ENCODE measurements around the gene GIPR. TPM values are rescaled to one million over a fixed set of nuclear protein-coding genes. Genes with fewer than 3 reads are reported as not detected.

GIPR gene
- total and polyA plus RNA-seq, 2 of the 13 experiments (the other 11 are each of a cell fraction or from before 2014, with no cell fraction given) = 0.15 to 1.2 TPM

DNA sequence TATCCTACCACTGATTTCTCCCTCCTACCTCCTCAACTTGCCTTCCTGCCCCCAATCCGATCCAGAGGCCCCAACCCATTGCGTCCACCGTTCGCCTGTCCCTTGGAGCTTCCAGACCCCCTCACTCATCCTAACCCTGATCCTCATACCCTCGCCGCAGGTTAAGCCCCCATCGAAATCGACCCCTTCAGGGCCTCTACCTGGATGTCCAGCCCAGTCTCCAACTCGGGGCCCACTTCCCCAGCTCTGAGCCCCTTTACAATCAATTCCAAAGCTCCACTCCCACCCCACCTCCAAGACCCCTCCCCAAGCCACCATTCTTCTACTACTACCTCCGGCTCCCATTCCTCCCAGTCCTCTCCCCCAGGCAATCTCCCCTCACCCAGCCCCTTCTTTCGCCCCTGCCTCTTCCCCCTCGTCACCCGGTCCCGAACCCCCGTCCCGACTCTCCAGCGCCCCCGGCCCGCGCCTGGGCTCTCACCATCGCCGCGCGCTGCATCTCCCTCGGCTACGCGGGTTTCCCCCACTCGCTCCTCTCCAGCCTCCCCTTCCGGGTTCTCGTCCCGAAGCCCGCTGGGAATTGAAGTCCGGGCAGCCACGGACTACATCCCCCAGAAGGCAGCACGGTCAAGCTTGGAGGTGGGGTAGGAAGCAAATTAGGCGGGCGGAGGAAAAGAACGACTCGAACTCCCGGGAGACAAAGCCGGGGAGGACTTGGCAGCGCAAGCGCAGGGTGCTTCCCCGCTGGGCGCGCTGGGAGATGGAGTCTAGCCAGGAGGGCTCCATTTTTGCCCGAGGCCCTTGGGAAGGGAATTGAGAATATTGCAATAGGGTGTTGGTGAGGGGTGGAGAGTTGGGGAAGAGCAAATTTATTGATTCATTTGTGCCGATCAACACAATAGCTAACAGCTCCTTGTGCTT, 62.6 kb downstream of the GIPR start, which contains the start of gene FBXO46 (continued):
- TF ChIP-seq ZNF660 (CRISPR knock-in tag; IDR thresholded peaks at IDR 0.05; ENCODE audit: borderline replicate concordance, low read depth) (no peak), REPIN1 (CRISPR knock-in tag; IDR thresholded peaks at IDR 0.05; ENCODE audit: borderline replicate concordance, low read depth) (peak; percentile 85; the same call in 1 of the 2 replicates), PLRG1 (conservative IDR thresholded peaks at IDR 0.05) (no peak), JUN (CRISPR knock-in tag; IDR thresholded peaks at IDR 0.05) (no peak), ELF1 (CRISPR knock-in tag; IDR thresholded peaks at IDR 0.05) (peak; percentile 100), ZNF709 (CRISPR knock-in tag; IDR thresholded peaks at IDR 0.05) (no peak), ZNF329 (CRISPR knock-in tag; IDR thresholded peaks at IDR 0.05; ENCODE audit: low read depth) (no peak), IKZF4 (CRISPR knock-in tag; IDR thresholded peaks at IDR 0.05; ENCODE audit: borderline replicate concordance, low read depth, not compliant biosample characterization) (no peak), GABPB1 (CRISPR knock-in tag; IDR thresholded peaks at IDR 0.05) (peak; percentile 94), TGIF2 (CRISPR knock-in tag; IDR thresholded peaks at IDR 0.05) (no peak), ZIK1 (CRISPR knock-in tag; IDR thresholded peaks at IDR 0.05; ENCODE audit: borderline replicate concordance, low read depth) (no peak), FOXP1 (IDR thresholded peaks at IDR 0.05) (no peak), FOXP1 (CRISPR knock-in tag; IDR thresholded peaks at IDR 0.05) (no peak; the same call in 1 of the 2 replicates), MBNL3 (CRISPR knock-in tag; conservative IDR thresholded peaks at IDR 0.05) (no peak), PAF1 (CRISPR knock-in tag; IDR thresholded peaks at IDR 0.05) (no peak), HHEX (CRISPR knock-in tag; IDR thresholded peaks at IDR 0.05) (no peak), NFYB (CRISPR knock-in tag; IDR thresholded peaks at IDR 0.05) (peak; percentile 47; the same call in 1 of the 2 replicates), CEBPB (IDR thresholded peaks at IDR 0.05; ENCODE audit: borderline replicate concordance, low read depth, low read length) (no peak), NFYC (CRISPR knock-in tag; IDR thresholded peaks at IDR 0.05) (no peak), ZNF124 (CRISPR knock-in tag; IDR thresholded peaks at IDR 0.05) (peak; percentile 32; the same call in 1 of the 2 replicates)
- TF ChIP-seq, protein P1, sequence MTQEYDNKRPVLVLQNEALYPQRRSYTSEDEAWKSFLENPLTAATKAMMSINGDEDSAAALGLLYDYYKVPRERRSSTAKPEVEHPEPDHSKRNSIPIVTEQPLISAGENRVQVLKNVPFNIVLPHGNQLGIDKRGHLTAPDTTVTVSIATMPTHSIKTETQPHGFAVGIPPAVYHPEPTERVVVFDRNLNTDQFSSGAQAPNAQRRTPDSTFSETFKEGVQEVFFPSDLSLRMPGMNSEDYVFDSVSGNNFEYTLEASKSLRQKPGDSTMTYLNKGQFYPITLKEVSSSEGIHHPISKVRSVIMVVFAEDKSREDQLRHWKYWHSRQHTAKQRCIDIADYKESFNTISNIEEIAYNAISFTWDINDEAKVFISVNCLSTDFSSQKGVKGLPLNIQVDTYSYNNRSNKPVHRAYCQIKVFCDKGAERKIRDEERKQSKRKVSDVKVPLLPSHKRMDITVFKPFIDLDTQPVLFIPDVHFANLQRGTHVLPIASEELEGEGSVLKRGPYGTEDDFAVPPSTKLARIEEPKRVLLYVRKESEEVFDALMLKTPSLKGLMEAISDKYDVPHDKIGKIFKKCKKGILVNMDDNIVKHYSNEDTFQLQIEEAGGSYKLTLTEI (CRISPR knock-in tag; conservative IDR thresholded peaks at IDR 0.05) = no peak
- TF ChIP-seq, protein P2, sequence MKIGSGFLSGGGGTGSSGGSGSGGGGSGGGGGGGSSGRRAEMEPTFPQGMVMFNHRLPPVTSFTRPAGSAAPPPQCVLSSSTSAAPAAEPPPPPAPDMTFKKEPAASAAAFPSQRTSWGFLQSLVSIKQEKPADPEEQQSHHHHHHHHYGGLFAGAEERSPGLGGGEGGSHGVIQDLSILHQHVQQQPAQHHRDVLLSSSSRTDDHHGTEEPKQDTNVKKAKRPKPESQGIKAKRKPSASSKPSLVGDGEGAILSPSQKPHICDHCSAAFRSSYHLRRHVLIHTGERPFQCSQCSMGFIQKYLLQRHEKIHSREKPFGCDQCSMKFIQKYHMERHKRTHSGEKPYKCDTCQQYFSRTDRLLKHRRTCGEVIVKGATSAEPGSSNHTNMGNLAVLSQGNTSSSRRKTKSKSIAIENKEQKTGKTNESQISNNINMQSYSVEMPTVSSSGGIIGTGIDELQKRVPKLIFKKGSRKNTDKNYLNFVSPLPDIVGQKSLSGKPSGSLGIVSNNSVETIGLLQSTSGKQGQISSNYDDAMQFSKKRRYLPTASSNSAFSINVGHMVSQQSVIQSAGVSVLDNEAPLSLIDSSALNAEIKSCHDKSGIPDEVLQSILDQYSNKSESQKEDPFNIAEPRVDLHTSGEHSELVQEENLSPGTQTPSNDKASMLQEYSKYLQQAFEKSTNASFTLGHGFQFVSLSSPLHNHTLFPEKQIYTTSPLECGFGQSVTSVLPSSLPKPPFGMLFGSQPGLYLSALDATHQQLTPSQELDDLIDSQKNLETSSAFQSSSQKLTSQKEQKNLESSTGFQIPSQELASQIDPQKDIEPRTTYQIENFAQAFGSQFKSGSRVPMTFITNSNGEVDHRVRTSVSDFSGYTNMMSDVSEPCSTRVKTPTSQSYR (CRISPR knock-in tag; IDR thresholded peaks at IDR 0.05; ENCODE audit: borderline replicate concordance) = peak; percentile 17; the same call in 1 of the 2 replicates
- TF ChIP-seq, protein P3, sequence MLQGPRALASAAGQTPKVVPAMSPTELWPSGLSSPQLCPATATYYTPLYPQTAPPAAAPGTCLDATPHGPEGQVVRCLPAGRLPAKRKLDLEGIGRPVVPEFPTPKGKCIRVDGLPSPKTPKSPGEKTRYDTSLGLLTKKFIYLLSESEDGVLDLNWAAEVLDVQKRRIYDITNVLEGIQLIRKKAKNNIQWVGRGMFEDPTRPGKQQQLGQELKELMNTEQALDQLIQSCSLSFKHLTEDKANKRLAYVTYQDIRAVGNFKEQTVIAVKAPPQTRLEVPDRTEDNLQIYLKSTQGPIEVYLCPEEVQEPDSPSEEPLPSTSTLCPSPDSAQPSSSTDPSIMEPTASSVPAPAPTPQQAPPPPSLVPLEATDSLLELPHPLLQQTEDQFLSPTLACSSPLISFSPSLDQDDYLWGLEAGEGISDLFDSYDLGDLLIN (CRISPR knock-in tag; IDR thresholded peaks at IDR 0.05; ENCODE audit: borderline replicate concordance) = no peak
- TF ChIP-seq, protein P4, sequence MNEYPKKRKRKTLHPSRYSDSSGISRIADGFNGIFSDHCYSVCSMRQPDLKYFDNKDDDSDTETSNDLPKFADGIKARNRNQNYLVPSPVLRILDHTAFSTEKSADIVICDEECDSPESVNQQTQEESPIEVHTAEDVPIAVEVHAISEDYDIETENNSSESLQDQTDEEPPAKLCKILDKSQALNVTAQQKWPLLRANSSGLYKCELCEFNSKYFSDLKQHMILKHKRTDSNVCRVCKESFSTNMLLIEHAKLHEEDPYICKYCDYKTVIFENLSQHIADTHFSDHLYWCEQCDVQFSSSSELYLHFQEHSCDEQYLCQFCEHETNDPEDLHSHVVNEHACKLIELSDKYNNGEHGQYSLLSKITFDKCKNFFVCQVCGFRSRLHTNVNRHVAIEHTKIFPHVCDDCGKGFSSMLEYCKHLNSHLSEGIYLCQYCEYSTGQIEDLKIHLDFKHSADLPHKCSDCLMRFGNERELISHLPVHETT (CRISPR knock-in tag; conservative IDR thresholded peaks at IDR 0.05) = no peak
